Measurements from ENCODE around the gene HEMGN. TPM values are rescaled to one million over a fixed set of nuclear protein-coding genes. Genes with fewer than 3 reads are reported as not detected.

Gene HEMGN
- total RNA-seq, 1 experiment from 2014 or later = not detected

Other genes starting within 250 kb of the HEMGN start
- gene XPA, start 240.8 kb downstream of the HEMGN start, total RNA-seq (2014; rRNA removed; shearing (Covaris generic)) = 1.5 and 3.5 TPM in 2 replicates
- gene FOXE1, start 84.9 kb downstream of the HEMGN start, total RNA-seq (2014; rRNA removed; shearing (Covaris generic)) = 0.07 and 0.14 TPM in 2 replicates
- gene TRMO, start 15.7 kb downstream of the HEMGN start, total RNA-seq (2014; rRNA removed; shearing (Covaris generic)) = 4.3 and 5.9 TPM in 2 replicates
- 6.7 and 10.6 TPM in 2 replicates for gene ANP32B, start 45.2 kb upstream of the HEMGN start, total RNA-seq (2014; rRNA removed; shearing (Covaris generic))
- gene NANS, start 118.6 kb upstream of the HEMGN start, total RNA-seq (2014; rRNA removed; shearing (Covaris generic)) = 67.0 and 68.9 TPM in 2 replicates
- 3.7 and 3.8 TPM in 2 replicates for gene TRIM14, start 181.1 kb upstream of the HEMGN start, total RNA-seq (2014; rRNA removed; shearing (Covaris generic))

Data from H7 (cell line).